Measurements from ENCODE around the gene NEDD4L. TPM values are rescaled to one million over a fixed set of nuclear protein-coding genes. Genes with fewer than 3 reads are reported as not detected.

The NEDD4L gene
- total RNA-seq, 1 donor from 2014 or later = 209 TPM

DNA sequence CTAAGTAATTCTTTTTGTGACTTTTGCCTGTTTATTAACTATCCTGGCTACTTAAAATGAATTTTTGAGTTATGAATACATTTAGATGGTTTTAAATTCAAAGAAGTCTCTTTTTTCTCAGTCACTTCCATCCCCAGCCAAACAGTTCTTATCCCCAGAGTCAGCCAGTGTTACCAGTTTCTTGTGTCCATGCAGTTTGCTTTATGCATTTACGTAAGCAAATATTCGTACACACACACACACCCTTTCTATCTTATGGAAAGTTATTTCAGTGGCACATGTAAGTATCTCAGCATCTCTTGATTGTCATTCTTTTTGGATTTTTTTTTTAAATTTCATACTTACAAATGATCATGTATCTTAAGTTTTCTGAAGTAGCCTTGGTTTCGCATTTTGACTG, 113.2 kb downstream of the NEDD4L start:
- TF ChIP-seq CTCF (IDR thresholded peaks at IDR 0.05; ENCODE audit: partially characterized antibody, unreplicated experiment) = no peak
- no peak for DNase-seq

DNA sequence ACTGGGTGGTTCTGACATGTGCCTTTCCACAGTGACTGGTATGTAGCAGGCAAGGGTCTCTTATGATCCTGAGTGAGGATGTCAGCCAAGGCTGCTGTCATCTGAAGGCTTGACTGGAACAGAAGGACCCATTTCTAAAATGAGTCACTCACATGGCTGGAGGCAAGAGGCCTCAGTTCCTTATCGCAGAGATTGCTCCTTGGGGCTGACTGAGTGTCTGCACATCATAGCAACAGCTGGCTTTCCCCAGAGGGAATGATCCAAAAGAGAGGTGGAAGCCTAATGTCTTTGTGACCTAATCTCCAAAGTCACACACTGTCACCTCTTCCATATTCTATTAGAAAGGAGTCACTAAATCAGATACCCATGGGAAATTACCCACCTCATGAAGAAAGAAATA, 114.0 kb downstream of the NEDD4L start:
- Mint-ChIP-seq H3K27ac (ENCODE audit: unreplicated experiment) (peak overlapping the region; percentile 73), H3K9me3 (ENCODE audit: unreplicated experiment) (peaks cover 4% of the 10 kb centered on the region), H3K36me3 (ENCODE audit: unreplicated experiment) (peaks cover 5% of the 10 kb centered on the region), H3K27me3 (ENCODE audit: unreplicated experiment) (peaks cover 7% of the 10 kb centered on the region), H3K4me1 (ENCODE audit: low read depth, unreplicated experiment) (peaks cover 35% of the 10 kb centered on the region), H3K4me3 (ENCODE audit: unreplicated experiment) (peak overlapping the region; percentile 66)
- DNase-seq = peak; percentile 41
- TF ChIP-seq CTCF (IDR thresholded peaks at IDR 0.05; ENCODE audit: partially characterized antibody, unreplicated experiment) = no peak

More for the DNA sequence above, 113.2 kb downstream of the NEDD4L start:
- peaks cover 2% of the 10 kb centered on the region for H3K9me3 Mint-ChIP-seq (ENCODE audit: unreplicated experiment)
- H3K4me3 Mint-ChIP-seq (ENCODE audit: unreplicated experiment) = no peak overlapping the region
- peaks cover 35% of the 10 kb centered on the region for H3K4me1 Mint-ChIP-seq (ENCODE audit: low read depth, unreplicated experiment)
- peaks cover 7% of the 10 kb centered on the region for H3K27me3 Mint-ChIP-seq (ENCODE audit: unreplicated experiment)
- H3K36me3 Mint-ChIP-seq (ENCODE audit: unreplicated experiment) = peaks cover 5% of the 10 kb centered on the region
- peak overlapping the region; percentile 73 for H3K27ac Mint-ChIP-seq (ENCODE audit: unreplicated experiment)

DNA sequence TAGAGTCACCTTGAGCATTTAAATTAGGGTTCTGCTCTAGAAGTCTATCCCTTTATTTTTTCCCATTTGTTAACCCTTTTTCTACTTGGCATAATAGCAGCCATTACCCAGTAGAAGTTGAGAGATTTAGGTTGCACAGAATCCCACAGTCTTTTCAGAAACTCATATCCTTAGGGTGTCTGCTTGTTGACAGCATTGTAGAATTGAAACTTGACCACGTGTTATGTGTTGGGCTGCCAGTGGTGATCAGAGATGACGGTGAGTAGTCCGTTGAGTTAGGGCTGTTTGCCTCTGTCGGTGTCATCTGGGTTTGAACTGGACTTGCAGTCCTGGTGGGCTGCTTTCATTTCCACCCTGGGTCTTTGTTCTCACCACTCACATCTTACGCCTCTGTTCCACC, 114.4 kb downstream of the NEDD4L start:
- peak overlapping the region; percentile 73 for H3K27ac Mint-ChIP-seq (ENCODE audit: unreplicated experiment)
- peak overlapping the region; percentile 66 for H3K4me3 Mint-ChIP-seq (ENCODE audit: unreplicated experiment)
- H3K27me3 Mint-ChIP-seq (ENCODE audit: unreplicated experiment) = peaks cover 7% of the 10 kb centered on the region
- peaks cover 4% of the 10 kb centered on the region for H3K9me3 Mint-ChIP-seq (ENCODE audit: unreplicated experiment)
- no peak for DNase-seq
- peaks cover 5% of the 10 kb centered on the region for H3K36me3 Mint-ChIP-seq (ENCODE audit: unreplicated experiment)
- H3K4me1 Mint-ChIP-seq (ENCODE audit: low read depth, unreplicated experiment) = peaks cover 35% of the 10 kb centered on the region
- TF ChIP-seq CTCF (IDR thresholded peaks at IDR 0.05; ENCODE audit: partially characterized antibody, unreplicated experiment) = no peak

DNA sequence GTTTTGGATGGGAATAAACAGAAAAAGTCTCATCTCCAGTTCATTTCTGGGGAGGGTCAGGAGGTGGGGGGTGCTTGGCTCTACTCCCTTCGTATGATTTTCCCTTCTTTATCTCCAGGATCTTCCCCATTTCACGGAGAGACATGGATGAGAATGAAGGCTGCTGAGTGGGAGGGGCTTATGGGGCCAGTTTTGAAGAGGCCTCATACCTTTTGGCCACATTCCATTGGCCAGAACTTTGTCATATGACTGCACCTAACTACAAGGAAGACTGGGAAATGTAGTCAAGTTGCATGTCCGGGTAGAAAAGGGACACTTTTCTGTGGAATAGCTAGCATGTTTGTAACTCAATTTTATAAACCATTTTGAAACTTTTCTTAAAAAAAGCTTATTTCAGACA, 117.6 kb downstream of the NEDD4L start:
- Mint-ChIP-seq H3K4me3 (ENCODE audit: unreplicated experiment) (no peak overlapping the region), H3K36me3 (ENCODE audit: unreplicated experiment) (no peaks in the 10 kb centered on the region), H3K27ac (ENCODE audit: unreplicated experiment) (no peak overlapping the region), H3K4me1 (ENCODE audit: low read depth, unreplicated experiment) (peaks cover 24% of the 10 kb centered on the region), H3K27me3 (ENCODE audit: unreplicated experiment) (peaks cover 5% of the 10 kb centered on the region), H3K9me3 (ENCODE audit: unreplicated experiment) (peaks cover 6% of the 10 kb centered on the region)
- DNase-seq = no peak
- no peak for TF ChIP-seq CTCF (IDR thresholded peaks at IDR 0.05; ENCODE audit: partially characterized antibody, unreplicated experiment)

DNA sequence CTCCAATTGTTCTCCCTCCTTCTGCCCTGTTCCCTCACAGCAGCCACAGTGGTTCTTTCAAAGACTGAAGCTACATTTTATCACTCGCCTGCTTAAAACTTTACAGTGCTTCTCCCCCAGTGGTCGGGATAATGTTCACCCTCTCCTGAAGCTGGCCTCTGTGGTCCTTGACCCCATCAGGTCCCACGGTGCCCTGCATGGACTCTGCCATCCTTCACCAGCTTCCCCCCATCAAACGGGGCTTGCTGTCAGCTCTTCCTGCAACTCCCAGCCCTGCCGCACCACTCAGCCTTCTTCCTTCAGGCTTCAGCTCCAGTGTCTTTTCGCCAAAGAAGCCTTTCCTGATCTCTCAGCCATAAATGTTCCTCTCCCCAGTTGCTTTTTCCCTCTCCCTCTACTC, 118.1 kb downstream of the NEDD4L start:
- peaks cover 24% of the 10 kb centered on the region for H3K4me1 Mint-ChIP-seq (ENCODE audit: low read depth, unreplicated experiment)
- DNase-seq = no peak
- peaks cover 6% of the 10 kb centered on the region for H3K9me3 Mint-ChIP-seq (ENCODE audit: unreplicated experiment)
- peaks cover 5% of the 10 kb centered on the region for H3K27me3 Mint-ChIP-seq (ENCODE audit: unreplicated experiment)
- TF ChIP-seq CTCF (IDR thresholded peaks at IDR 0.05; ENCODE audit: partially characterized antibody, unreplicated experiment) = no peak
- no peak overlapping the region for H3K27ac Mint-ChIP-seq (ENCODE audit: unreplicated experiment)
- no peaks in the 10 kb centered on the region for H3K36me3 Mint-ChIP-seq (ENCODE audit: unreplicated experiment)
- no peak overlapping the region for H3K4me3 Mint-ChIP-seq (ENCODE audit: unreplicated experiment)
